ENCODE data around the gene GLOD5. TPM values are rescaled to one million over a fixed set of nuclear protein-coding genes. Genes with fewer than 3 reads are reported as not detected.

Gene GLOD5
- total RNA-seq, 1 donor from 2014 or later: not detected

GRCh38 chrX:48791063-48791820, 29.7 kb downstream of the GLOD5 start:
- H3K36me3 Mint-ChIP-seq (ENCODE audit: unreplicated experiment): no peaks in the 10 kb centered on the region
- H3K4me1 Mint-ChIP-seq (ENCODE audit: low read depth, unreplicated experiment): peaks cover 5% of the 10 kb centered on the region
- DNase-seq: no peak
- H3K27ac Mint-ChIP-seq (ENCODE audit: unreplicated experiment): no peak overlapping the region
- H3K4me3 Mint-ChIP-seq (ENCODE audit: unreplicated experiment): no peak overlapping the region
- no peaks in the 10 kb centered on the region for H3K27me3 Mint-ChIP-seq (ENCODE audit: unreplicated experiment)
- TF ChIP-seq, protein P1, sequence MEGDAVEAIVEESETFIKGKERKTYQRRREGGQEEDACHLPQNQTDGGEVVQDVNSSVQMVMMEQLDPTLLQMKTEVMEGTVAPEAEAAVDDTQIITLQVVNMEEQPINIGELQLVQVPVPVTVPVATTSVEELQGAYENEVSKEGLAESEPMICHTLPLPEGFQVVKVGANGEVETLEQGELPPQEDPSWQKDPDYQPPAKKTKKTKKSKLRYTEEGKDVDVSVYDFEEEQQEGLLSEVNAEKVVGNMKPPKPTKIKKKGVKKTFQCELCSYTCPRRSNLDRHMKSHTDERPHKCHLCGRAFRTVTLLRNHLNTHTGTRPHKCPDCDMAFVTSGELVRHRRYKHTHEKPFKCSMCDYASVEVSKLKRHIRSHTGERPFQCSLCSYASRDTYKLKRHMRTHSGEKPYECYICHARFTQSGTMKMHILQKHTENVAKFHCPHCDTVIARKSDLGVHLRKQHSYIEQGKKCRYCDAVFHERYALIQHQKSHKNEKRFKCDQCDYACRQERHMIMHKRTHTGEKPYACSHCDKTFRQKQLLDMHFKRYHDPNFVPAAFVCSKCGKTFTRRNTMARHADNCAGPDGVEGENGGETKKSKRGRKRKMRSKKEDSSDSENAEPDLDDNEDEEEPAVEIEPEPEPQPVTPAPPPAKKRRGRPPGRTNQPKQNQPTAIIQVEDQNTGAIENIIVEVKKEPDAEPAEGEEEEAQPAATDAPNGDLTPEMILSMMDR (IDR thresholded peaks at IDR 0.05; ENCODE audit: partially characterized antibody, unreplicated experiment): no peak
- H3K9me3 Mint-ChIP-seq (ENCODE audit: unreplicated experiment): peaks cover 6% of the 10 kb centered on the region

- DNase-seq: no peak
- H3K4me3 Mint-ChIP-seq (ENCODE audit: unreplicated experiment): no peak overlapping the region
- H3K36me3 Mint-ChIP-seq (ENCODE audit: unreplicated experiment): no peaks in the 10 kb centered on the region
- peaks cover 5% of the 10 kb centered on the region for H3K9me3 Mint-ChIP-seq (ENCODE audit: unreplicated experiment)
- H3K4me1 Mint-ChIP-seq (ENCODE audit: low read depth, unreplicated experiment): peaks cover 5% of the 10 kb centered on the region
- H3K27ac Mint-ChIP-seq (ENCODE audit: unreplicated experiment): no peak overlapping the region
- H3K27me3 Mint-ChIP-seq (ENCODE audit: unreplicated experiment): no peaks in the 10 kb centered on the region
- TF ChIP-seq, protein P1 (IDR thresholded peaks at IDR 0.05; ENCODE audit: partially characterized antibody, unreplicated experiment): no peak
Measured at GRCh38 chrX:48792219-48792618, 30.7 kb downstream of the GLOD5 start.

DNA sequence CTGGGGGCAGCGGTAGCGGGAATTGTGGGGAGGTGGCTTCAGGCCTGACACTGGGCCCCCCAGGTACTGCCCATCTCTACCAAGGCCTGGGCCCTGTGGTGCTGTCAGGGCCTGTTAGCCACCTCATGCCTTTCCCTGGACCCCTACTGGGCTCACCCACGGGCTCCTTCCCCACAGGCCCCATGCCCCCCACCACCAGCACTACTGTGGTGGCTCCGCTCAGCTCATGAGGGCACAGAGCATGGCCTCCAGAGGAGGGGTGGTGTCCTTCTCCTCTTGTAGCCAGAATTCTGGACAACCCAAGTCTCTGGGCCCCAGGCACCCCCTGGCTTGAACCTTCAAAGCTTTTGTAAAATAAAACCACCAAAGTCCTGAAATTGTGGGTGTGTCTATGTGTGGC, 32.4 kb downstream of the GLOD5 start:
- TF ChIP-seq, protein P1 (IDR thresholded peaks at IDR 0.05; ENCODE audit: partially characterized antibody, unreplicated experiment): no peak
- no peak overlapping the region for H3K27ac Mint-ChIP-seq (ENCODE audit: unreplicated experiment)
- H3K27me3 Mint-ChIP-seq (ENCODE audit: unreplicated experiment): no peaks in the 10 kb centered on the region
- H3K4me1 Mint-ChIP-seq (ENCODE audit: low read depth, unreplicated experiment): peaks cover 3% of the 10 kb centered on the region
- no peak for DNase-seq
- no peak overlapping the region for H3K4me3 Mint-ChIP-seq (ENCODE audit: unreplicated experiment)
- no peaks in the 10 kb centered on the region for H3K36me3 Mint-ChIP-seq (ENCODE audit: unreplicated experiment)
- H3K9me3 Mint-ChIP-seq (ENCODE audit: unreplicated experiment): peaks cover 5% of the 10 kb centered on the region

DNA sequence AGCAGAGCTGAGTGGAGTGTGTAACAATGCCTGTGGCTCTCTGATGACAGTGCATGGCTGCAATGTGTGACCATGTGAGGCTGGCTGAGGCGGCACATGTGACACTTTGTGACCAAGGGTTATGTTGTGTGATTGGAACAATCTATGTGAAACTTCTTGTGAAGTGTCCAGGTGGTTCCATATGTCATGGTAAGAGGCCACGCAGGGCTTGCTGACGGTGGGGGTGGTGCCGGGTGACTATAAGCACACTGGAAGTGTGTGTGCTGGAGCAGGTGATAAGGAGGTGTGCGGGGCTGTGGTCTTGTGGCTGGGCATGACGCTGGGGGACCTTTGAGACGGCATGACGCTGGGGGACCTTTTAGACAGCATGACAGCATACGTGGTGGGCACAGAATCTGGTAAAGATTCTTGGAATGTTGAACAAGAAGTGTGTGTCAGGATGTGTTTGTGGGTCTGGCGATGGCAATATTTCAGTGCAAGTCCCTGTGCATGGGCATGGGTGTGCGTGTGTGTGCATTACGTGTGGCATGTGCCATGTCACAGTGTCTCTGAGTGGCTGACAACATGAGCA, 32.9 kb downstream of the GLOD5 start:
- H3K27ac Mint-ChIP-seq (ENCODE audit: unreplicated experiment): peak overlapping the region; percentile 28
- H3K27me3 Mint-ChIP-seq (ENCODE audit: unreplicated experiment): no peaks in the 10 kb centered on the region
- no peaks in the 10 kb centered on the region for H3K36me3 Mint-ChIP-seq (ENCODE audit: unreplicated experiment)
- peaks cover 3% of the 10 kb centered on the region for H3K4me1 Mint-ChIP-seq (ENCODE audit: low read depth, unreplicated experiment)
- no peak for DNase-seq
- H3K4me3 Mint-ChIP-seq (ENCODE audit: unreplicated experiment): no peak overlapping the region
- peaks cover 5% of the 10 kb centered on the region for H3K9me3 Mint-ChIP-seq (ENCODE audit: unreplicated experiment)
- TF ChIP-seq, protein P1 (IDR thresholded peaks at IDR 0.05; ENCODE audit: partially characterized antibody, unreplicated experiment): no peak

GRCh38 chrX:48794911-48795515, 33.5 kb downstream of the GLOD5 start:
- no peaks in the 10 kb centered on the region for H3K36me3 Mint-ChIP-seq (ENCODE audit: unreplicated experiment)
- peaks cover 5% of the 10 kb centered on the region for H3K9me3 Mint-ChIP-seq (ENCODE audit: unreplicated experiment)
- no peak overlapping the region for H3K4me3 Mint-ChIP-seq (ENCODE audit: unreplicated experiment)

More at GRCh38 chrX:48794911-48795515, 33.5 kb downstream of the GLOD5 start:
- TF ChIP-seq, protein P1 (IDR thresholded peaks at IDR 0.05; ENCODE audit: partially characterized antibody, unreplicated experiment): no peak
- peaks cover 3% of the 10 kb centered on the region for H3K4me1 Mint-ChIP-seq (ENCODE audit: low read depth, unreplicated experiment)
- no peak overlapping the region for H3K27ac Mint-ChIP-seq (ENCODE audit: unreplicated experiment)
- no peak for DNase-seq
- H3K27me3 Mint-ChIP-seq (ENCODE audit: unreplicated experiment): no peaks in the 10 kb centered on the region
